OCI-LY7 (cell line): Measurements from ENCODE around the gene MTG1. TPM values are rescaled to one million over a fixed set of nuclear protein-coding genes. Genes with fewer than 3 reads are reported as not detected.

ENCODE experiments used
- BruUV-seq: library from RNA; stranded (reverse); fragments of 400-500 nt; replicated peaks from 2 replicates; lab custom pipeline; 2021; lab: Mats Ljungman, UMichigan
- CTCF ChIA-PET: fragments of 300-600 bp; sonication (Branson Sonifier 250); formaldehyde crosslinking; loops from one replicate; lab custom pipeline; 2022; ENCODE audit warnings: antibody characterized with exemption; ENCODE audit not compliant: unreplicated experiment; lab: Charles Lee
- POLR2A ChIA-PET: fragments of 300-600 bp; sonication (Branson Sonifier 250); formaldehyde crosslinking; loops from one replicate; lab custom pipeline; 2022; ENCODE audit warnings: antibody characterized with exemption; lab: Charles Lee
- DNase-seq: peaks from one replicate; pipeline ENCODE4 v3.0.0-alpha.2; 2015; ENCODE audit warnings: low spot score
- H2AFZ ChIP-seq: fragments of 200-600 bp; sonication (generic), shearing (Covaris generic); 2 replicates; pipeline ENCODE4 v1.6.1; 2014; ENCODE audit warnings: mild to moderate bottlenecking, antibody characterized with exemption, low read length, moderate library complexity
- H3K27ac ChIP-seq: fragments of 200-600 bp; sonication (generic); 2 replicates; pipeline ENCODE4 v1.5.1; 2014; ENCODE audit warnings: mixed run types, low read depth, mild to moderate bottlenecking, moderate library complexity, low read length, inconsistent platforms; ENCODE audit not compliant: poor library complexity, severe bottlenecking
- H3K36me3 ChIP-seq: fragments of 200-600 bp; sonication (generic); 2 replicates; pipeline ENCODE4 v1.6.1; 2014; ENCODE audit warnings: mild to moderate bottlenecking, antibody characterized with exemption, low read length, moderate library complexity, mixed read lengths; ENCODE audit not compliant: insufficient read depth
- H3K4me1 ChIP-seq: fragments of 200-600 bp; sonication (generic); 2 replicates; pipeline ENCODE4 v1.5.1; 2014; ENCODE audit warnings: mild to moderate bottlenecking, low read length; ENCODE audit not compliant: insufficient read depth, poor library complexity, severe bottlenecking
- H3K4me2 ChIP-seq: fragments of 200-600 bp; sonication (generic); 2 replicates; pipeline ENCODE4 v1.6.1; 2014; ENCODE audit warnings: mild to moderate bottlenecking, low read length
- H3K4me3 ChIP-seq: fragments of 200-600 bp; sonication (generic); 2 replicates; pipeline ENCODE4 v1.5.1; 2014; ENCODE audit warnings: mild to moderate bottlenecking, low read depth, low read length; ENCODE audit not compliant: poor library complexity, severe bottlenecking
- H3K79me2 ChIP-seq: fragments of 200-600 bp; sonication (generic); 2 replicates; pipeline ENCODE4 v1.6.1; 2016; ENCODE audit warnings: low read depth, mild to moderate bottlenecking, low read length, moderate library complexity, mixed read lengths; ENCODE audit not compliant: insufficient read depth
- H3K9me2 ChIP-seq: fragments of 200-600 bp; sonication (generic); 2 replicates; pipeline ENCODE4 v1.6.1; 2016; ENCODE audit warnings: mild to moderate bottlenecking, low read length, mixed read lengths; ENCODE audit not compliant: insufficient read depth
- H3K9me3 ChIP-seq: fragments of 200-600 bp; sonication (generic); 2 replicates; pipeline ENCODE4 v1.6.1; 2014; ENCODE audit warnings: mild to moderate bottlenecking, mixed run types, low read length, mixed read lengths
- H4K20me1 ChIP-seq: fragments of 200-600 bp; sonication (generic); 2 replicates; pipeline ENCODE4 v1.6.1; 2014; ENCODE audit warnings: mild to moderate bottlenecking, antibody characterized with exemption, low read length, moderate library complexity, mixed read lengths; ENCODE audit not compliant: insufficient read depth
- CTCF ChIP-seq: fragments of 200-600 bp; sonication (generic); conservative IDR thresholded peaks from 2 replicates; pipeline ENCODE4 v1.5.1; 2014; ENCODE audit warnings: mild to moderate bottlenecking, antibody characterized with exemption, low read length, moderate library complexity, mixed read lengths
- EZH2phosphoT487 ChIP-seq: fragments of 200-600 bp; sonication (generic); IDR thresholded peaks from 2 replicates; pipeline ENCODE4 v1.6.1; 2018; ENCODE audit warnings: low read depth, borderline replicate concordance, mild to moderate bottlenecking, mixed run types, antibody characterized with exemption, low read length, moderate library complexity, mixed read lengths
- intact Hi-C: fragments of 100-400 bp; cut with micrococcal nuclease; formaldehyde crosslinking; loops from one replicate; pipeline ENCODE4 v1.10.0; 2022; ENCODE audit not compliant: unreplicated experiment
- total RNA-seq, 2 experiments: library from RNA; depleted of rRNA in 1 of 2; stranded (reverse); fragments of >200 nt in 1 of 2; shearing (Covaris generic) in 1 of 2; gene quantifications; 2 replicates each; pipeline ENCODE4 v1.2.3, GENCODE V29; 2014 to 2022

Gene MTG1
- total RNA-seq, 2 experiments from 2014 or later = 85.6 to 101 TPM

DNA sequence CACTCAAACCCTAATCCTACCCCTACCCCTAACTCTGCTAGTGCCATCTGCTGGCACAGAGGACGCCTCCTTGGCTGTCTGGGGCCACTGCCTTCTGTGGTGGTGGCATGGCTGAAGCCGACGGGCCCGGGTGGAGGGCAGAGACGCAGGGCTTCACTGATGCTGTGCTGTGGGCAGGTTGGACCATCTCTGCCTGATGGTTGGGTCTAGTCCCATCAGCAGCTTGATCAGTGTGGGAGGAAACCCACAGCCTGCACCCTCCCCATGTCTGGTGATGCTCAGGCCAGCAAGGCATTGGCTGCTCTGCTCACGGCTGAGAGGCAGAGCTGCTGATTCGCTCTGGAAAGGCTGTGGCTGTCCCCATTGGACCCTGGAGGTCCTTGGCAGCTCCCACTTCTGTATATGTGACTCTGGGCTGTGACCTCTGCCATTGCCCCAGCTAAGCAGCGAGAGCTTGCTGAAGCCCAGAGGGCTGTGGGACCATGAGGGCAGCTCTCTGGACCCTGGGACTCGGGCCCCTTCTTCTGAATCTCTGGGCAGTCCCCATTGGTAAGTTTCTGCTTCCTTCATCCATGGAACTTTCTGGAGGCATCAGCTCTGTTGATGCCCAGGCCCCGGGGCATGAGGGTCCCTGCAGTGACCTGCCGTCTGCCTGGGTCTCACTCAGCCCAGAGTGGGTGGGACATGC, 59.7 kb downstream of the MTG1 start, which contains the start of gene SCART1:
TSS of gene SCART1 (plus strand) at position 430 of the 688 bp plus-strand sequence. CDS start at position 483, 53 bp downstream.
- ChIA-PET POLR2A (interaction anchor here (0.7 kb wide), 1 partner anchor 10 kb away, joined by 3 read pairs; no protein-coding TSS in a partner anchor), CTCF (no interaction called here)
- Histone ChIP-seq H3K9me3 (peaks cover 9% of the 10 kb centered on the region; the same call in 1 of the 2 replicates), H3K4me1 (no peaks in the 10 kb centered on the region), H3K79me2 (no peaks in the 10 kb centered on the region), H3K4me3 (no peak within 1 kb of the TSS), H4K20me1 (no peaks in the 10 kb centered on the region), H3K27ac (no peak within 1 kb of the TSS), H2AFZ (no peak within 1 kb of the TSS), H3K9me2 (no peaks in the 10 kb centered on the region), H3K4me2 (no peak within 1 kb of the TSS), H3K36me3 (no peaks in the 10 kb centered on the region)
- no TSS peak for BruUV-seq
- TF ChIP-seq EZH2phosphoT487 = no peak
- no peak for TF ChIP-seq CTCF
- intact Hi-C loops = no loop called here
- DNase-seq = no peak

DNA sequence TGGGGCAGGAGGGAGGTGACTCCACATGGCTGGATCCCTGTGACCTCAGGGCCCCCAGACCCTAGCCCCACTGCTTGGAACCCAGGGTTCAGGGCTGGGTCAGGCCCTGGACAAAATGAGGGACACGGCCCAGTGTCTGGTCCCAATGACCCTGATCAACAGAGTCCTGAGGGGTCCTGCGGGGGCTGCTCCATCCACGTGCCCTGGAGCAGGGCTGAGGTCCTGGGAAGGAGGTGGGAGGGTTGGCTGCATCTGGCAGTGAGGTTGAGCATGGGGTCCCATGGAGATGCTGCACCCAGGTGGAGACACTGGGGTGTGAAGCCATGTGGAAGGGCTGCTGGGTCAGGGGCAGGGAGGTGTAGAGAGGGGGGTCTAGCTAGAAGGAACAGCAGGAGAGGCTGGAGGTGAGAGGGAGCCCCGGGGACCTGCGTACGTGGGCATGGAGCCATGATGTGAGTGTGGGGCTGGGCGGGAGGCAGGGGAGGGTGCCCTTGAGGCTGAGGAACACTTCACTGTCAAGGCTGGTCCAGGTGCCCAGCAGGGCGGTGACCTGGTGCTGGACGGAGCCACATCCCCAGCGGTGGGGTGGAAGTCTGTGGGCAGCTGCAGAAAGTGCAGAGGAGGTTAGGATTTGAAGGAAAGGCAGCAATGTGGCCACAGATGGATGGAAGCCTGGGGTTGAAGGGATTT, 60.4 kb downstream of the MTG1 start:
- CTCF ChIA-PET = no interaction called here

More for the DNA sequence above, 60.4 kb downstream of the MTG1 start:
- Histone ChIP-seq H3K36me3 (no peaks in the 10 kb centered on the region), H3K79me2 (no peaks in the 10 kb centered on the region), H2AFZ (no peak overlapping the region), H3K9me2 (no peaks in the 10 kb centered on the region), H3K27ac (no peak overlapping the region), H3K4me3 (no peak overlapping the region), H3K4me2 (no peak overlapping the region), H4K20me1 (no peaks in the 10 kb centered on the region), H3K9me3 (peaks cover 2% of the 10 kb centered on the region; the same call in 1 of the 2 replicates), H3K4me1 (no peaks in the 10 kb centered on the region)
- no peak for DNase-seq
- BruUV-seq = no TSS peak
- TF ChIP-seq CTCF (no peak), EZH2phosphoT487 (no peak)
- POLR2A ChIA-PET = no interaction called here
- intact Hi-C loops = no loop called here
